Caki2 (cell line): ENCODE data around the gene EPM2AIP1. TPM values are rescaled to one million over a fixed set of nuclear protein-coding genes. Genes with fewer than 3 reads are reported as not detected.

Source experiments
- total RNA-seq: library from RNA; depleted of rRNA; stranded (reverse); fragments of >200 nt; shearing (Covaris generic); gene quantifications from 2 replicates; pipeline ENCODE4 v1.2.3, GENCODE V29; 2014; ENCODE audit warnings: low replicate concordance; rRNA removed

Gene EPM2AIP1
- total RNA-seq, 1 experiment from 2014 or later, result 1.9 TPM

Other genes with a start within 250 kb of the EPM2AIP1 start
- not detected in 2 replicates for gene DCLK3, start 228.6 kb downstream of the EPM2AIP1 start, total RNA-seq
- 4.0 and 16.1 TPM in 2 replicates for gene TRANK1, start 48.1 kb downstream of the EPM2AIP1 start, total RNA-seq
- gene MLH1, start 387 bp upstream of the EPM2AIP1 start, total RNA-seq, result 51.4 and 66.6 TPM in 2 replicates
- gene LRRFIP2, start 181.5 kb upstream of the EPM2AIP1 start, total RNA-seq, result 16.2 and 16.9 TPM in 2 replicates